HAP-1 (cell line): ENCODE measurements around the gene UNC13B.

Experiments used
- DNase-seq, 2 experiments: peaks; one replicate each; pipeline ENCODE4 v3.0.0-alpha.2; 2016 to 2020; ENCODE audit warnings: low spot score in 2 of 2
- H3K27me3 ChIP-seq: fragments of 250-450 bp; sonication (Bioruptor Pico); 2 replicates; pipeline ENCODE4 v1.5.1; 2020; ENCODE audit warnings: low read depth, mild to moderate bottlenecking, moderate library complexity
- H3K36me3 ChIP-seq: fragments of 250-450 bp; sonication (Bioruptor Pico); replicated peaks from 2 replicates; pipeline ENCODE4 v1.5.1; 2020; ENCODE audit warnings: mild to moderate bottlenecking
- H3K4me1 ChIP-seq: fragments of 250-450 bp; sonication (Bioruptor Pico); 2 replicates; pipeline ENCODE4 v1.5.1; 2020; ENCODE audit warnings: mild to moderate bottlenecking
- H3K4me3 ChIP-seq: fragments of 250-450 bp; sonication (Bioruptor Pico); 2 replicates; pipeline ENCODE4 v1.5.1; 2020; ENCODE audit warnings: mild to moderate bottlenecking, moderate library complexity
- H3K9me3 ChIP-seq: fragments of 250-450 bp; sonication (Bioruptor Pico); 2 replicates; pipeline ENCODE4 v1.5.1; 2020; ENCODE audit warnings: mild to moderate bottlenecking, moderate library complexity
- in situ Hi-C: fragments of 300-500 bp; cut with MboI; formaldehyde crosslinking; loops from 3 replicates; pipeline ENCODE4 v1.14.3; 2020; ENCODE audit warnings: low sequenced_read_pairs, inconsistent platforms, mixed read lengths

The UNC13B gene

DNA sequence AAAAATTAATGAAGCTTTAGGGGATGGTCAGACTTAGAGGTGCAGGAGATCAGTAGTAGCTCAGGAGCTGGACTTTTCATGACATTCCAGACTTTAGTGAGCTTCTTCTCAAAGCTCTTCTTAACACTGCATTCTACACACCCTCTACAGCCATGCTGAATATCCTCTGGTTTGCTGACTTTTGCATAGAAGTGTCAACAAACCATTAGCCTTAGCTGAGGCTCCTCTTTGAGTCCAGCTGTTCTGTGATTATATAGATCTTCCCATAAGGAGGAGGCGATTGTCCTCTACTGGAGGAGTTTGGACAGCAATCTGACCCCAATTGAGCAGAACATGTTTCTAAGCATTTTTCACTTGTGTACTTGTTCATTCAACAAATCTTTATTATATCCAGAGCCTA, 253.1 kb downstream of the UNC13B start:
- Histone ChIP-seq H3K4me3 (no peak overlapping the region), H3K4me1 (no peaks in the 10 kb centered on the region), H3K36me3 (no peaks in the 10 kb centered on the region), H3K9me3 (no peaks in the 10 kb centered on the region), H3K27me3 (no peaks in the 10 kb centered on the region)
- no peak for DNase-seq
- in situ Hi-C loops = no loop called here

GRCh38 chr9:35415402-35416097, 253.7 kb downstream of the UNC13B start:
- no peak for DNase-seq
- Histone ChIP-seq H3K27me3 (no peaks in the 10 kb centered on the region), H3K4me3 (no peak overlapping the region), H3K36me3 (no peaks in the 10 kb centered on the region), H3K9me3 (no peaks in the 10 kb centered on the region), H3K4me1 (no peaks in the 10 kb centered on the region)
- in situ Hi-C loops = no loop called here

DNA sequence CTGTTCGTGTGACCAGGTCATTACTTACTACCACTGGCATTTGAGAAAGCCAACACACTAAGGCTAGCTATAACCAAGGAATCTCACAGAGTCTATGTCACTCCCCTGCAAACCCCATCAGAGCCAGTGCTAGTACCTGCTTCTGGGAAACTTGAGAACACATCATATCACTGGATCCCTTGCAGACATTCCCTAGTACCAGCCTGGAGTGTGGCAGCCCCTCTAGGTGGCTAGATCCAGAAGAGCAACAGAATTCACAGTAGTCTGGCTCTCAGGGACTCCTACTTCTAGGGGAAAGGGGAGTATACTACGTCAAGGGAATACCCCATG, 254.3 kb downstream of the UNC13B start:
- no peak for DNase-seq
- no peaks in the 10 kb centered on the region for H3K9me3 ChIP-seq
- no peaks in the 10 kb centered on the region for H3K36me3 ChIP-seq
- no peak overlapping the region for H3K4me3 ChIP-seq
- no peaks in the 10 kb centered on the region for H3K4me1 ChIP-seq
- in situ Hi-C loops = no loop called here
- H3K27me3 ChIP-seq = no peaks in the 10 kb centered on the region

DNA sequence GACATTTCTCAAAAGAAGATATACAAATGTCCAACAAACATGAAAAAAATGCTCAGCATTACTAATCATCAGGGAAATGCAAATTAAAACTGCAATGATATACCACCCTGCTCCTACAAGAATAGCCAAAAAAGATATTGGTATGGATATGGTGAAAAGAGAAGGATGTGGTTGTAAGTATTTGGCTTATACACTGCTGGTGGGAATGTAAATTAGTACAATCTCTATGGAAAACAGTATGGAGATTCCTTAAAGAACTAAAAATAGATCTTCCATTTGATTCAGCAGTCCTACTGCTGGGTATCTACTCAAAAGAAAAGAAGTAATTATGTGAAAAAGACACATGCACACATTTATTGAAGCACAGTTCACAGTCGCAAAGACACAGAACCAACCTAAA, 260.5 kb downstream of the UNC13B start:
- no peak overlapping the region for H3K4me3 ChIP-seq
- in situ Hi-C loops = no loop called here
- no peaks in the 10 kb centered on the region for H3K36me3 ChIP-seq
- no peak for DNase-seq
- H3K27me3 ChIP-seq = no peaks in the 10 kb centered on the region
- no peaks in the 10 kb centered on the region for H3K9me3 ChIP-seq
- peaks cover 5% of the 10 kb centered on the region; the same call in 1 of the 2 replicates for H3K4me1 ChIP-seq

DNA sequence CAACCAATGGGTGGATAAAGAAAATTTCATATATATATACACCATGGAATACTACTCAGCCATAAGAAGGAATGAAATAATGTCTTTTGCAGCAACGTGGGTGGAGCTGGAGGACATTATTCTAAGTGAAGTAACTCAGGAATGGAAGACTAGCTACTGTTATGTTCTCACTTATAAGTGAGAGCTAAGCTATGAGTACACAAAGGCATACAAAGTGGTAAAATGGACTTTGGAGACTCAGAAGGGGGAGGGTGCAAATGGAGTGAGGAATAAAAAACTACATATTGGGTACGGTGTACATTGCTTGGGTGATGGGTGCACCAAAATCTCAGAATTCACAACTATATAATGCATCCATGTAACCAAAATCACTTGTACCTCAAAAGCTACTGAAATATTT, 260.9 kb downstream of the UNC13B start:
- H3K4me1 ChIP-seq = peaks cover 5% of the 10 kb centered on the region; the same call in 1 of the 2 replicates
- in situ Hi-C loops = no loop called here
- no peaks in the 10 kb centered on the region for H3K9me3 ChIP-seq
- H3K36me3 ChIP-seq = no peaks in the 10 kb centered on the region
- H3K4me3 ChIP-seq = no peak overlapping the region
- DNase-seq = no peak
- H3K27me3 ChIP-seq = no peaks in the 10 kb centered on the region

DNA sequence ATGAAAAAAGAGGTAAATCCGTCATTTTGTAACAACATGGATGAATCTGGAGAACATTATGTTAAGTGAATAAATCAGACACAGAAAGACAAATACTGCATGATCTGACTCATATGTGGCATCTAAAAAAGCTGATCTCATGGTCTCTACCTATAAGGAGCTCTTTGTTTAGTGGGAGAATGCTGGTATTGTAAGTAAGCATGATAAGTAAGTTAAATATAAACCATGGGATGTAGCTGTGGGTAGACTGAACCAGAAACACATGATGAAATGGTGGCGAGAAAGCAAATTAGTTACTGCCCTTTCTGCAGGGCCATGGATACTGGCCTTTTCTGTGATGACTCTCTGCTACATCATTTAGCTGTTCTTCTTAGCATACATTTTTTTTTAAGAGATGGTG, 261.7 kb downstream of the UNC13B start:
- H3K9me3 ChIP-seq = no peaks in the 10 kb centered on the region
- in situ Hi-C loops = no loop called here

GRCh38 chr9:35424356-35425352, 262.8 kb downstream of the UNC13B start:
- no peak overlapping the region for H3K4me3 ChIP-seq
- no peaks in the 10 kb centered on the region for H3K9me3 ChIP-seq
- in situ Hi-C loops = loop anchor here (25.0 kb wide), 1 partner anchor 113 kb away; no protein-coding TSS in a partner anchor
- no peak for DNase-seq
- peaks cover 5% of the 10 kb centered on the region; the same call in 1 of the 2 replicates for H3K4me1 ChIP-seq
- H3K27me3 ChIP-seq = no peaks in the 10 kb centered on the region
- H3K36me3 ChIP-seq = no peaks in the 10 kb centered on the region

More for the DNA sequence above, 261.7 kb downstream of the UNC13B start:
- H3K27me3 ChIP-seq = no peaks in the 10 kb centered on the region
- no peak overlapping the region for H3K4me3 ChIP-seq
- H3K36me3 ChIP-seq = no peaks in the 10 kb centered on the region
- H3K4me1 ChIP-seq = peaks cover 5% of the 10 kb centered on the region; the same call in 1 of the 2 replicates
- DNase-seq = no peak

DNA sequence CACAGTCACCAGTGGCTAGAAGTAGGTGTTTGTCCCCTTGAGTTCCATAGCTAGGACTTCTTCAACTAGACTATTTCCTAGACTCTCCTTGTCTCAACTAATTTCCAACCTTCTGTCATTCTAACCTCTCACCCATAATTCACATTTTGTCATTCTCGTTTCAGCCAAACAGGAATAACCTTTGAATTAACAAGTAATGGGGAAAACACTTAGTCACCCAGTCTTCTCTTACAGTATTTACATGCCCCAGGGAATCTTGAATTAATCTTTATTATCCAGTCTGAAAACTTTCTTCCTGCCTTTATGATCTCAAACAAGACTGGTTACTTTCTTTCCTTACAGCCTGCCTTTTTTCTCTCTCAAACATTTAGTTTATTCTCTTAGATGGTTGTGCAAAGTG, 264.8 kb downstream of the UNC13B start:
- no peaks in the 10 kb centered on the region for H3K9me3 ChIP-seq
- peaks cover 5% of the 10 kb centered on the region; the same call in 1 of the 2 replicates for H3K4me1 ChIP-seq
- H3K36me3 ChIP-seq = no peaks in the 10 kb centered on the region
- no peaks in the 10 kb centered on the region for H3K27me3 ChIP-seq
- no peak for DNase-seq
- in situ Hi-C loops = loop anchor here (25.0 kb wide), 1 partner anchor 111 kb away; no protein-coding TSS in a partner anchor
- H3K4me3 ChIP-seq = no peak overlapping the region

GRCh38 chr9:35431467-35431866, 269.7 kb downstream of the UNC13B start:
- Histone ChIP-seq H3K4me3 (no peak overlapping the region), H3K9me3 (no peaks in the 10 kb centered on the region), H3K27me3 (peaks cover 7% of the 10 kb centered on the region), H3K4me1 (no peaks in the 10 kb centered on the region), H3K36me3 (no peaks in the 10 kb centered on the region)
- DNase-seq = no peak
- in situ Hi-C loops = loop anchor here (25.0 kb wide), 1 partner anchor 106 kb away; no protein-coding TSS in a partner anchor

DNA sequence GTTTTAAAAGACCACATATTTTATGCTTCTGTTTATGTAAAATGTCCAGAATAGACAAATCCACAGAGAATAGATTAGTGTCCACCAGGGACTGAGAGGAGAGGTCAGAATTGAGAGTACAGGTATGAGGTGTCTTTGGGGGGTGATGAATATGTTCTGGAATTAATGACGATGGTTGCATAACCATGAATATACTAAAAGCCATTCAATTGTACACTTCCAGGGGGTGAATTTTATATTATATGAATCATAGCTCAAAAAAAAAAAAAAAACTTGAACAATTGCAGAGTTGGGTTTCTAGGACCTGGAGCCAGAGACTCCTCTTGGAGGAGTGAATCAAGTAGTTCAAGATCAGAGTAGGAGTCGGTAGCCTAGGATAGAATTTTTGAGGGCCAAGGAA, 270.3 kb downstream of the UNC13B start:
- no peak for DNase-seq
- Histone ChIP-seq H3K4me3 (no peak overlapping the region), H3K36me3 (no peaks in the 10 kb centered on the region), H3K4me1 (no peaks in the 10 kb centered on the region), H3K27me3 (peaks cover 12% of the 10 kb centered on the region), H3K9me3 (no peaks in the 10 kb centered on the region)
- in situ Hi-C loops = loop anchor here (25.0 kb wide), 1 partner anchor 105 kb away; no protein-coding TSS in a partner anchor

- in situ Hi-C loops = loop anchor here (25.0 kb wide), 1 partner anchor 100 kb away; no protein-coding TSS in a partner anchor
- Histone ChIP-seq H3K36me3 (no peaks in the 10 kb centered on the region), H3K4me3 (no peak overlapping the region), H3K9me3 (no peaks in the 10 kb centered on the region), H3K27me3 (peaks cover 12% of the 10 kb centered on the region), H3K4me1 (no peaks in the 10 kb centered on the region)
- no peak for DNase-seq
Observed at GRCh38 chr9:35436933-35437332, 275.1 kb downstream of the UNC13B start.

DNA sequence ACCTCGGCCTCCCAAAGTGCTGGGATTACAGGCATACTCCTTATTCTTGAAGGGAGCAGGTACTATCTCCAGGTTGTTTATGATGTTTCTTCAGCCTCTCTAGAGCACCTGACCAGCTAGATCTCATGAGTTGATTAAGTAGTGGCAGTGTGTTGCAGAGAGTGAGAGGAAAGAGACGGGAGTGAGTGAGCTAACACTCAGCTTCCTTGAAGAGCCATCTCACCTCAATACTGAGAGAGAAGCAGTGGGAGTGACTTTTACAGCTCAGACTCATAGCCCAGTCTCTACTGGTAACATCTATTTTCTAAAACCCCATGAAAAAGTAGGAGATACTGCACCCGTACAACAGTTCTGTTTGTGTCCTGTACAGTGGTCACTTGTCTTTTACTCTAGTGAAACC, 284.2 kb downstream of the UNC13B start:
- no peak for DNase-seq

DNA sequence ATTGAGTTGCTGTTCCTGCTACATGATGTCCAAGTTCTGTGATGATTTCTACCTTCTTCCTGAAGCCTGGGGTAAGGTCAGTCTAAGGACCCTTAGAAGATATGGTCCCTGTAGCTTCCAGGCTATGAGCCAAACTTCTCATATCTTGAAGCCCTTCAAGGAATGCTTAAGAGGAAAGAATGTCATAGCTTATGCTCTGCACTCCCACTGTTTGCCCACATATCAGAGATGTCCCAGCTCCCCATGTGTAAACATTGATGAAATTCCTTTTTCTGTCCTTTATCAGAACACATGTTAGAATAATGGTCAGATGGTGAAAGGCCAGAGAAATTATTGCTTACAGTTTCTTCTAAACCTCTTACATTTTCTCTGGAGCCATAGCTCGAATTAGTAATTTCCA, 286.7 kb downstream of the UNC13B start:
- no peak for DNase-seq
- in situ Hi-C loops = loop anchor here (25.0 kb wide), 1 partner anchor 89 kb away; no protein-coding TSS in a partner anchor
- H3K27me3 ChIP-seq = peaks cover 10% of the 10 kb centered on the region; the same call in 1 of the 2 replicates
- no peaks in the 10 kb centered on the region for H3K36me3 ChIP-seq
- no peaks in the 10 kb centered on the region for H3K4me1 ChIP-seq
- no peaks in the 10 kb centered on the region for H3K9me3 ChIP-seq
- no peak overlapping the region for H3K4me3 ChIP-seq

More for the DNA sequence above, 284.2 kb downstream of the UNC13B start:
- in situ Hi-C loops = loop anchor here (25.0 kb wide), 1 partner anchor 91 kb away; no protein-coding TSS in a partner anchor
- Histone ChIP-seq H3K9me3 (no peaks in the 10 kb centered on the region), H3K4me1 (no peaks in the 10 kb centered on the region), H3K4me3 (no peak overlapping the region), H3K36me3 (no peaks in the 10 kb centered on the region), H3K27me3 (peaks cover 10% of the 10 kb centered on the region; the same call in 1 of the 2 replicates)
